GM18505 (cell line): Measurements from ENCODE around the gene TRAK1.
A peak's percentile ranks its signal among the peaks of the same experiment; 100 is the strongest.

ENCODE experiments used
- ATAC-seq: cut with Tn5 transposase; IDR thresholded peaks from one replicate; pipeline ENCODE4 v1.9.1; 2021; ENCODE audit not compliant: unreplicated experiment
- POLR2A ChIP-seq: IDR thresholded peaks from 4 replicates; pipeline ENCODE4 v1.6.1; 2011; ENCODE audit warnings: borderline replicate concordance; ENCODE audit not compliant: insufficient read depth, insufficient read length; ENCODE audit errors: extremely low read depth

The TRAK1 gene

DNA sequence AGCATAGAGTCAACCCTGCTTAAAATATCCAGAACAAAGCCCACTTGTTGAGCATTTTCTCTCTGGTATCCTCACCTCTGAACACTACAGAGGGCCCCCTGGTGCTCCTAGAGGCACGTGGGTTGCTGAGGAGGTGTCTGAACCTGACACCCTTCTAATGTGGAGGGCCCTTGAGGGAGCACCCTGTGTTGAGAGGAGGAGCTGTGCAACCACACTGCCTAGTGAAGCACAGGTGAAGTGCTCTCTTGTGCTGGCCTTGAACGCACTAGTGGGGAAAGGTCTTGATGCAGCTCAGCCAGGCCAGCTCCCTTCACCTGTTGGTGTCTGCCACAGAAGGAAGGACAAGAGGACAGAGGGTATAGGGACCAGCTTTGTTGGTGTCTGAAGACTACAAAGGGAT lies 122.9 kb downstream of the TRAK1 start:
- TF ChIP-seq POLR2A: peak; percentile 14
- peak; percentile 9 for ATAC-seq

DNA sequence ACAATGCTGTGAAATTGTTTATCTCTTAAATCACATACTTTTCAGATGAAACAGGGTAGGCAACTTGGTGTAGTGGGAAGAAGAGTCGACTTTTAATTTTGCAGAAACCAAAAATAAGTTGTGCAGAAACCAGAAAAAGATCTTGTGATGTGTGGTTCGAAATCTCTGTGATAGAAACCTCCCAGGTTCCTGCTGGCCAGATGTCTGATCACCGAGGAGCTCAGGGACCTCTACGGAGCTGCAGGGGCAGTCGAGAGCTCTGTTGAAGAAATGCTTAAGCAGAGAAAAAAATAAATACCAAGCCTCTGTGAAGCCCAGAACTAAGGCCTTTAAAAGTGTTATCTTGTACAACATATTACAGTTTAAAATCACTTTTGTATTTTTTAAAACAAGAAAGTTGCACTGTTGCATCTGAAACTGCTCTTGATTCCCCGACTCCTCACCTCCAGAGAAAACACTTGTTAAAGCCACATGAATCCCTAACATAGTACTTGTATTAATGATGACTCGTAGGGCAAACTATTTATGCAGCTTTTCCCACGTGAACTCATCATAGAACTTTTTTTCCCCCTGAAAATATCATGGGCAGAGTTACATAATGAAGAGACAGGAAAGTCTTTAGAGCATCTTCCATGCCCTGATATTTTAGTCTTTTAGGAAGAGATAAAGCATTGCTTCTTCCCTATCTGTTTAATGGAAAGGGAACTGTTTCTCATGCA lies 123.6 kb downstream of the TRAK1 start:
- peak; percentile 42 for ATAC-seq
- TF ChIP-seq POLR2A: no peak

DNA sequence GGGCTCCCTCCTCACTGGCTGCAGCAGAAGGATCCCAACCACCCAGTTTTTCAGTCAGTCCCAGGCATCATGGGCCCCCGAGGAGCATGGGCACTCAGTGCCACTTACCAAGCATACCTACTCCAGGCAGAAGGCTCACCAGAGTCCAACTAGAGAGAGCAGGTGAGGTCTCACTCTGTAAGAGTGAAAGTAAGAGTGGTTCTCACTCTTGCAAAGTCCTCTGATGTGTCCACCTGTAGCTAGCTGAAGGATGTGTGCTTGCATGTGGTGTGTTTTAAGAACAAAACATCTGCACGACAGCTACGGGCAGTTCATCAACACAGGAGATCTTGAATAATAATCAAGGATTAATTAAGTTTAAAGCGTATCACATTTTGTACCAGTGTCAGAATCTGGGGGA lies 125.1 kb downstream of the TRAK1 start:
- no peak for TF ChIP-seq POLR2A
- ATAC-seq: peak; percentile 58

DNA sequence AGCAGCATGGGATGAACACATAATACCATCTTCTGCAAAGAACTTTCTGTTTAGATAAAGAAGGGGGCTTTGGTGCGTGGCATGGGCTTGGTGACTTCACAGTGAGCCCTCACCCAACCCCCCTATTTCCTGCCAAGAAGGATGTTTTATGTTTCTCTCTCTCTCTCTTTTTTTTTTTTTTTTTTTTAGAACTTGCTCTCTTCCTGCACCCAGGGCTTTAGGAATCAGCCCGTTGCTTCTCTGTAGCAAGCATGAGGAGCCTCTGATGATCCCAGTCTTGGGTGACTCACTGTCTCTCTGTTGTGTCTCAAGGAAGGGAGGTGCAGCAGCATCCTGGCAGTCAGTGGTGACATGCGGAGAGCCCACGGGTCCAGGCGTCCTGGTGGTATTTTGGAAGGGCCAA lies 125.8 kb downstream of the TRAK1 start:
- no peak for TF ChIP-seq POLR2A
- ATAC-seq: no peak

DNA sequence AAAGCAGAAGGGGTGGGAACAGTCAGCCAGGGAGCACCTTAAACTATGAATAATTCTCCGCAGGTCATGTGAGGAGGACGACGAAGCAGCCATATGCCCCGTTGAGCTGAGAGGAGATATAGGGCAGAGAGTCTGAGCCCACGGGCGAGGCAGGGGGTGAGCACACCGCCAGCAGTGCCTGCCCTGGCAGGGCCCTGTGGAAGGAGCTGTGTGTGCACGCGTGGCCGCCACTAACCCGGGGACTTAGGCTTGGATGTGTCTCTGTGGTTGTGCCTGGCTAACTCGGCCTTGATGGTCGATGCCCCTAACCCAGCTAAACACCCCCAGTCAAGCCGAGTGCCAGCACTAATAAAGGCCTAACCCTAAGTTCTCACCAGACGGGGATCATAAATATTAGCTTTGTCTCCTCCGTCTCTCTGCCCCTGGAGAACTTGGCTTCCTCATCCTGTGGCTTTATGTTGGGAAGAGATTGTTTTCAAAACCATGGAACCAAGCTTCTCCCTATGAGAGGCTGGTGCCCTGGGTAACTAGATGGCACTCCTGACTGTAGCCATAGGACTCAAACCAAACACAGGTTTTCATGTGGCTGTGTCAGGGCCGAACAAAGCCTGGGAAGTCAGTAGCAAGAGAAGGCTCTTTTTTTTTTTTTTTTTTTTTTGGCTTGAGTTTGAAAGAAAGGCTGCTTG lies 129.4 kb downstream of the TRAK1 start:
- no peak for ATAC-seq
- TF ChIP-seq POLR2A: no peak

DNA sequence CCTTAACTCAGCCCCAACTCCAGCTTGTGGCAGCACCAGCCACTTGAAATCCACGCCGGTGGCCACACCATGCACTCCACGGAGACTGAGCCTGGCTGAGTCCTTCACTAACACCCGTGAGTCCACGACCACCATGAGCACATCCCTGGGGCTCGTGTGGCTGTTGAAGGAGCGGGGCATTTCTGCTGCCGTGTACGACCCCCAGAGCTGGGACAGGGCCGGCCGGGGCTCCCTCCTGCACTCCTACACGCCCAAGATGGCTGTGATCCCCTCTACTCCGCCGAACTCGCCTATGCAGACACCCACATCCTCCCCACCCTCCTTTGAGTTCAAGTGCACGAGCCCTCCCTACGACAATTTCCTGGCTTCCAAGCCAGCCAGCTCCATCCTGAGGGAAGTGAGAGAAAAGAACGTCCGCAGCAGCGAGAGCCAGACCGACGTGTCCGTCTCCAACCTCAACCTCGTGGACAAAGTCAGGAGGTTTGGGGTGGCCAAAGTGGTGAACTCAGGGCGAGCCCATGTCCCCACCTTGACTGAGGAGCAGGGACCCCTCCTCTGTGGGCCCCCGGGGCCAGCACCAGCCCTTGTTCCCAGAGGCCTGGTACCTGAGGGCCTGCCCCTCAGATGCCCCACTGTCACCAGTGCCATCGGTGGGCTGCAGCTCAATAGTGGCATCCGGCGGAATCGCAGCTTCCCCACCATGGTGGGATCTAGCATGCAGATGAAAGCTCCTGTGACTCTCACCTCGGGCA lies 132.0 kb downstream of the TRAK1 start:
- no peak for TF ChIP-seq POLR2A

DNA sequence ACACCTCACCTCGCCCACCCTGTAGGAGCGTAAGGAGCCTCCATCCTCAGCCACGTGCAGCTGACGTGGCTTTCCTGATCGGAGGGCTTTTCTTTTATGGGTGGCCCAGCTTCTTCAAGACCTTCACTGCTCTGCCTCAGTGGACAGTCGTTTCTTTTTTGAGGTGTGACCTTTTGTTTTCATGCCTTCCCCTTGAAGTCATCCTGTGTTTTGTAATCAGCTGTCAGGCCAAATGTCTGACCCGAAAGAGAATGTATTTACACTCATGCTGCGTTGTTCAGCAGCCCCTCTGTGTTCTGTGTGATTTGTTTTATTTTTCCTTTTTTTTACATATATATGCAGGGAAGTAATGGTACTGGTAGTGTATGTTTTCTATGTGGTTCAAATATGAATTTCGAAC lies 133.0 kb downstream of the TRAK1 start:
- no peak for ATAC-seq
- no peak for TF ChIP-seq POLR2A

More for the DNA sequence above, 132.0 kb downstream of the TRAK1 start:
- no peak for ATAC-seq

DNA sequence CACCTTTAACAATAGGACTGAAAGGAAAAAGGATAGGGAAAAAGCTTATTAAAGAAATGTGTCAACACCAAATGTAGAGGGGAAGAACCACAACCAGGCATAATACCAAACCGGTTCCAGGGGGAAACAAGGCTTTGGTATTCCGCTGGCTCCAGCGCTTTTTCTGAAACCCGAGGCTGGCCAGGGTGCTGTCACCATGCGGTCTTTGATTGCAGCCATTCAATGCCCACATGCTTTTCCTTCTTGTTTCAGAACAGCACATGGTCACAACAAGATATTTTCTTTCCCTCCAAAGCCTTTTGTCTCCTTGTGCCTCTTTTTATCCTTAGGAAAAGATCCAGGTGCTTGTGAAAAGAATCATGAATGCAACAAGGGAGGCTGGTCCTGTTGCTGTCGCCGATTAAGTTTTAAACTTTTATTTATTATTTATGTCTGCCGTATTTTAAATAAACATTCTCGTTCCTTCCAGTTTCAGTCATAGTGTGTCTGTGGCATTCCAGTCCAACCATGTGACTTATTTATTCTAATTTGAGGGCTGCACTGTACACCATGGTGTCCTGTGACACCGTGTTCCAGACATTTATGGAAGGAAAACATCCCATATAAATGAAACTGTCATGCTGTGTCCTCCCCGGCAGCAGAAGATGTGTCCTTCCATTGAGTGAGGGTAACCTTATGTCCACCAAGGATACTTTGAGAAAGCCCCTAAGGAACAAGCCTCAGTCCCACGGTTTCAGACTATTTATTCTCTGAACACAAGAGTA lies 133.7 kb downstream of the TRAK1 start:
- ATAC-seq: no peak

DNA sequence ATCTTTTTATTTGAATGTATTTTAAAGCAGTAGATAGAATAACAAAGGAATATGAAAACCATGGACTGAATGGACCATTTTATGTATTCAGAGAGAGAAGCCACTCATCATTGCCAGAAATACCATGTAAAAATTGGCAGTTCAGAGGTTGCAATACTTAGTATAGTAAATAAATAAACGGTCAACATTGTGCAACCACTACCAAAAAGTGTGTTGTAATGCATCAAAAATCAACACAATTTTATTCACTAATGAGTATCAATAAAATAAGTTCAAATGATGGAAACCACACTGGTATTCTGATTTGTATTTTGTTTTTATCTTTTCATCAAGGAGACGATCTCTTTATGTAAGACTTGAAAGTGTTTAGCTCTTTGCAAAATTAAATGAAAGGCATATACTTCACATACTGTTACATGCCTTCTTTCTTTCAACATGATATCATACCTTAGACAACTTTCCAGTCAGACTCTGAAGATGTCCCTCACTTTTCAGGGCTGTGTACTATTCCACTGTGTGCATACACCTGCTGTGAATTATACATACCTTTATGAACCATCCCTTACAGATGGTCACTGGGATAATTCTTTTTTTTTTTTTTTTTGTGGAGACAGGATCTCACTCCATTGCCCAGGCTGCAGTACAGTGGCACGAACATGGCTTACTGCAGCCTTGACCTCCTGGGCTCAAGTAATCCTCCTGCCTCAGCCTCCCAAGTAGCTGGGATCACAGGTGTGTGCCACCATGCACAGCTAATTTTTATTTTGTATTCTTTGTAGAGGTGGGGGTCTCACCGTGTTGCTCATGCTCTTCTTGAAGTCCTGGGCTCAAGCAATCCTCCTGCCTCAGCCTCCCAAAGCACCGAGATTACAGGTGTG lies 134.6 kb downstream of the TRAK1 start:
- no peak for TF ChIP-seq POLR2A
- ATAC-seq: no peak

More for the DNA sequence above, 133.7 kb downstream of the TRAK1 start:
- TF ChIP-seq POLR2A: no peak

DNA sequence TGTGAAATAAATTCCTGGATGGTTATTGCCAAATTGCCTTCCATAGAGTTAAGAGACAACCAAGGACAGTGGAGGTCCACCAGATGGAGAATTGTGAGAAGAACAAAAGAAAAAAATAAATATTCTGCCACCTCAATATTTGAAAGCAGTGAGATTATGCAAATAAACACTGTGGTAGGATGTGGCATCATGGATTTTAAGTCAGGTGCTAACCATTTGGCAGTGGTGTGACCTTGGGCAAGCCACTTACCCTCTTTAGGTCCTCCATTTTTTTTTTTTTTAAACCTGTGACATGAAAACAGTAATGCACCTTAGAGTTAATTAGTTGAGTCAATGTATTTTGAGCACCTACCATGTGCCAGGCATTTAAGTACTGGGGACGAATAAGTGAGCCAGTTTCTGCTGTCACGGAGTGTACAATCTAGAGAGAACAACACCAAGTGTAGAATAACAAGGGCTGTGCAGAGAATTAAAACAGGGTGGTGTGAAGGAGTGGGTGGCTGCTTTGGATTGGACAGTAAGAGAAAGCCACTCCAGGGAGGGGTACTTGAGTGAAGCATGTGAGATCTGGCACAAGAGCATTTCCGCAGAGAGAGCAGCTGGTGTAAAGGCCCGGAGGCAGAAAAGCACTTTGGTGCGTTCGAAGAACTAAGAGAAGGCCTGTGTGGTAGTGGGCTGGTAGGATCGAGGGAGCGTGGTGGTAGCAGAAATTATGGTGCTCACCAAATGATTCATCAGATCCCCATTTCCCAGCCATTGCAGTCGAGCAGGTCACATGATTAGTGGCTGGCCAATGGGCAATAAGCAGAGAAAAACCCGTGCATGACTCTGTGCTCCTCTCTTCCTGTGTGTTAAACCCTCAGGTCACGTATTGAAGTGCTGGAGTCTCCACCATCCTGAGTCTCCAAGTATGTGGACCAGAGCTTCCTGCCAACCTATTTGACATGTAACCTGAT lies 135.6 kb downstream of the TRAK1 start:
- peak; percentile 38 for TF ChIP-seq POLR2A
- no peak for ATAC-seq

DNA sequence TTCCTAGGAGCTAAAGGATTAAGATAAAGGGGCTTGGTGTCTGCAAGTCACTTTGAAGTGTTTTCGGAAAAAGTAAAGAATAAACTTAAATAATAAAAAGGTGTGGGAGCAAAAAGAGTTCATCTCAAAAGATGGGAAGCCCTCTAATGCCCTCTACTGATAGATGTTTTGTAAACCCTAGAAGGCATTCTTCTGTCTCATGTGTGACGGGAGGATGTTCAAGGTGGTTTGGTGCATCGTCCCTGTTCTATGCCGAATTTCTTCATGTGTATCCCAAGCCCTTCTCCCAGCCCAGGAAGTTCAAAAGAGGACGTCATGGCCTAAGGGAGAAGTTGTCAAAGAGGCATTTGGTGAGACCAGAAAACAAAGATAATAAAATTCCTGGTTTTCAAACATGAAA lies 137.6 kb downstream of the TRAK1 start:
- no peak for TF ChIP-seq POLR2A
- ATAC-seq: no peak
